Astrocyte (in vitro differentiated cells and primary cell): ENCODE measurements around the gene DCDC1.

ENCODE experiments used
- CTCF ChIP-seq: IDR thresholded peaks from 2 replicates; pipeline ENCODE4 v1.5.1; 2011; ENCODE audit warnings: low read depth, mild to moderate bottlenecking, inconsistent platforms, low read length, moderate library complexity; ENCODE audit not compliant: insufficient read depth
- EZH2 ChIP-seq: IDR thresholded peaks from 2 replicates; pipeline ENCODE4 v1.6.1; 2012; ENCODE audit warnings: mild to moderate bottlenecking, low read length, inconsistent platforms; ENCODE audit not compliant: insufficient read depth

- no peak for TF ChIP-seq EZH2
- no peak for TF ChIP-seq CTCF
Measured at GRCh38 chr11:31000381-31000780, 369.2 kb downstream of the DCDC1 start.
